ENCODE data around the gene ZNF280D. TPM values are rescaled to one million over a fixed set of nuclear protein-coding genes. Genes with fewer than 3 reads are reported as not detected.
A peak's percentile ranks its signal among the peaks of the same experiment; 100 is the strongest.

The ZNF280D gene
- total and polyA plus RNA-seq, 7 donors = 5.8 to 75.3 (median 53.6) TPM

- Histone ChIP-seq H3K9me3 (no peaks in the 10 kb centered on the region), H3K27me3 (no peaks in the 10 kb centered on the region), H3K4me3 (no peak overlapping the region), H3K27ac (no peak overlapping the region), H3K36me3 (peaks cover 0 to 24% (median 6%) of the 10 kb centered on the region in 4 donors), H3K4me1 (no peaks in the 10 kb centered on the region)
- WGBS, 2 donors = 94 to 97% methylated on average over 3 of the region's 3 CpGs
- intact Hi-C loops (cut with DNase I) = no loop called here
- TF ChIP-seq POLR2A (IDR thresholded peaks at IDR 0.05) (no peak), EP300 (IDR thresholded peaks at IDR 0.05) (no peak), POLR2AphosphoS5 (IDR thresholded peaks at IDR 0.05) (no peak), CTCF (IDR thresholded peaks at IDR 0.05) (no peak)
- no peak for DNase-seq
These were observed 78.7 kb downstream of the ZNF280D start for GRCh38 chr15:56654624-56655023.

- DNase-seq = no peak
- no peaks in the 10 kb centered on the region for H3K9me3 ChIP-seq
- H3K27me3 ChIP-seq = no peaks in the 10 kb centered on the region
- intact Hi-C loops (cut with DNase I) = no loop called here
- H3K27ac ChIP-seq = no peak overlapping the region
- WGBS, 2 donors = 90 to 92% methylated on average over 1 of the region's 1 CpG
- H3K4me1 ChIP-seq = no peaks in the 10 kb centered on the region
- peaks cover 0 to 24% (median 6%) of the 10 kb centered on the region in 4 donors for H3K36me3 ChIP-seq
- no peak for TF ChIP-seq CTCF (IDR thresholded peaks at IDR 0.05)
- TF ChIP-seq POLR2AphosphoS5 (IDR thresholded peaks at IDR 0.05) = no peak
- TF ChIP-seq EP300 (IDR thresholded peaks at IDR 0.05) = no peak
- no peak for TF ChIP-seq POLR2A (IDR thresholded peaks at IDR 0.05)
- no peak overlapping the region for H3K4me3 ChIP-seq
These were observed 79.1 kb downstream of the ZNF280D start for GRCh38 chr15:56654216-56654615.

GRCh38 chr15:56653787-56654186 is 79.5 kb downstream of the ZNF280D start:
- no peak overlapping the region for H3K4me3 ChIP-seq
- WGBS, 2 donors = 96 to 97% methylated on average over 3 of the region's 3 CpGs
- H3K4me1 ChIP-seq = no peaks in the 10 kb centered on the region
- H3K36me3 ChIP-seq = peaks cover 0 to 28% (median 6%) of the 10 kb centered on the region in 4 donors
- H3K27ac ChIP-seq = peak overlapping the region in 1 of 4 donors; percentile 25
- TF ChIP-seq POLR2AphosphoS5 (IDR thresholded peaks at IDR 0.05) (no peak), CTCF (IDR thresholded peaks at IDR 0.05) (no peak), POLR2A (IDR thresholded peaks at IDR 0.05) (no peak), EP300 (IDR thresholded peaks at IDR 0.05) (no peak)
- H3K9me3 ChIP-seq = no peaks in the 10 kb centered on the region
- no peaks in the 10 kb centered on the region for H3K27me3 ChIP-seq
- DNase-seq = no peak
- intact Hi-C loops (cut with DNase I) = no loop called here

GRCh38 chr15:56653107-56653506 is 80.2 kb downstream of the ZNF280D start:
- intact Hi-C loops (cut with DNase I) = no loop called here
- H3K27ac ChIP-seq = peak overlapping the region in 1 of 4 donors; percentile 25

More at GRCh38 chr15:56653107-56653506, 80.2 kb downstream of the ZNF280D start:
- Histone ChIP-seq H3K4me1 (no peaks in the 10 kb centered on the region), H3K27me3 (no peaks in the 10 kb centered on the region), H3K9me3 (no peaks in the 10 kb centered on the region), H3K36me3 (peaks cover 0 to 30% (median 6%) of the 10 kb centered on the region in 4 donors), H3K4me3 (no peak overlapping the region)
- TF ChIP-seq POLR2AphosphoS5 (IDR thresholded peaks at IDR 0.05) (no peak), EP300 (IDR thresholded peaks at IDR 0.05) (no peak), POLR2A (IDR thresholded peaks at IDR 0.05) (no peak), CTCF (IDR thresholded peaks at IDR 0.05) (no peak)
- DNase-seq = no peak
